ENCODE measurements around the gene FUT3.

FUT3 gene

DNA sequence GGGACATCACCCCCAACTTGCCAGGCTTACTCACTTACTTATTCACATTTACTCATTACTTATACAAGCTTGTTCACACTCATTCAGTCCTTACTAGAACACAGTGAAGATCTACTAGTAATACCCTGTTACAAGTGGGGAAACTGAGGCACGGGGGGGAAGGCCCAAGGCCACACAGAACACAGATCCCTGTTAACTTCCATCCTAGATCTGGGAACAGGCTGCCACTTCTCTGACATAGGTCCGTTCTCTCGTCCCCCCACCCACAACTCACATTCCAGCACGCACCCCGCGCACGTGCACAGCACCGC, 47.9 kb downstream of the FUT3 start:
- no peak for DNase-seq (ENCODE audit: low spot score)

DNA sequence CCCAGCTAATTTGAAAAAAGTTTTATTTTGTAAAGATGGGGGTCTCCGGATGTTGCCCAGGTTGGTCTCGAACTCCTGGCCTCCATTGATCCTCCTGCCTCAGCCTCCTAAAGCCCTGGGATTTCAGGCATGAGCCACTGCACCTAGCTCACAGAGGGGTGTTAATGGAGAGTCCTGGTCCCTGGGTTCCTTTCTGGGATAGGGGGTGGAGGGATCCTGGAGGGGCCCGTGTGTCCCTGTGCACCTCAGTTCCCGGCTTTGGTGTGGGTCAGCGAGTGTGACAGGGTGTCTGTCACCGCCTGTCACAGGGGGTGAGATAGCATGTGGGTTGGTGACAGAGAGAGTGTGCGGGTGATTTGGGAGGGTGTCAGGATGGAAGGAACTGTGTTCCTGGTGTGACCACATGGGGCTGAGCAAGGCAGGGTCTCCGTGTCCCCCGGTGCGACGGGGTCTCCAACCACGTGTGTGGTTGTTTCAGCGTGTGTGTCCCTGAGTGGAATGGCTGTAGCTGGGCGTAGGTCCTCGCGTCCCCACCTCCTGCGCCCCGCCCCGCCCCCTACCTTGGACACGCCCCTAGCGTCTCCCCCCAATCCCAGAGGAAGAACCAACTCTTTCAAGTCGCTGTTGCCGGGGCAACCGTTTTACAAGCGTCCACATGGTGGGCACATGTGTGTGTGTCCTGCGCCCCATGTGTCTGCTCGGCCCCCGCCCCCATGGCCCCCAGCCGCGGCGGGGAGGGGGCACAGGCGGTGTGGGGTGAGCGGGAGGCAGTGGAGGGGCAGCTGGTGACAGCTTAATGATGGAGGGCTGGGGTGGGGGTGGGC, 49.2 kb downstream of the FUT3 start:
- peak; percentile 72 for DNase-seq (ENCODE audit: low spot score)

DNA sequence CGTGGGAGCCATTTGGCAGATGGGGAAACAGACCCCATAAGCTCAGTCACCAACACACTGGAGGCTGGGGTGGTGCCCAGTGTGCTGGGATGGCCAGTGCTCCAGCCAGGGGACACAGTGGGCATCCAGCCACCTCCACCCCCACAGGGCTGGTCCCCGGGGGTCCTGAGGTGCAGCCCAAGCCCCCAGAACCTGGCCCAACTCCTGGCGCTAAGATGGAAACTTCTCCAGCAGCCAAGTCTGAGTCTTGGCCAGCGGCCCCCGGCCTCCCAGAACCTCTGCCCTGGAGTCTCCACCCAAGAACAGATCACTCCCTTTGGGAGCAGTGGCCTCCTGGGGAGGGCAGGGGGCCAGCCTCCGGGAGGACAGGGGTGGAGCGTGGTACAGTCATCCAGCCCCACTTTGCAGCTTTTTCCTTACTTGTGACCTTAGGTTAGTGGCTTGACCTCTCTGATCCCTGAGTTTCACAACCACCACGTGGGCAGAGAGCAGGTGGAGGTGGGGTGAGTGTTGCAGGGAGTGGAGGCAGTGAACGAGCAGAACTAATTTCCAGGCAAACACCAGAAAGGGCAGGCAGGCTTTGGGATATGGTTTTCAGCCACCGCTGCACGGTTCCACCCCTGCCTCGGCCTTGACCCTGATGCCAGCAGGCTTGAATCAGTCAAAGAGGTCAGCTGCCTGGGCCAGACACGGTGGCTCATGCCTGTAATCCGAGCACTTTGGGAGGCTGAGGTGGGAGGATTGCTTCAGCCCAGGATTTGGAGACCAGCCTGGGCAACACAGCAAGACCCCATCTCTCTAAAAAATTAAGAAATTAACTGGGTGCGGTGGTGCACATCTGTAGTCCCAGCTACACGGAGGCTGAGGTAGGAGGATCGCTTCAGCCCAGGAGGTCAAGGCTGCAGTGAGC, 50.6 kb downstream of the FUT3 start:
- DNase-seq (ENCODE audit: low spot score) = no peak

DNA sequence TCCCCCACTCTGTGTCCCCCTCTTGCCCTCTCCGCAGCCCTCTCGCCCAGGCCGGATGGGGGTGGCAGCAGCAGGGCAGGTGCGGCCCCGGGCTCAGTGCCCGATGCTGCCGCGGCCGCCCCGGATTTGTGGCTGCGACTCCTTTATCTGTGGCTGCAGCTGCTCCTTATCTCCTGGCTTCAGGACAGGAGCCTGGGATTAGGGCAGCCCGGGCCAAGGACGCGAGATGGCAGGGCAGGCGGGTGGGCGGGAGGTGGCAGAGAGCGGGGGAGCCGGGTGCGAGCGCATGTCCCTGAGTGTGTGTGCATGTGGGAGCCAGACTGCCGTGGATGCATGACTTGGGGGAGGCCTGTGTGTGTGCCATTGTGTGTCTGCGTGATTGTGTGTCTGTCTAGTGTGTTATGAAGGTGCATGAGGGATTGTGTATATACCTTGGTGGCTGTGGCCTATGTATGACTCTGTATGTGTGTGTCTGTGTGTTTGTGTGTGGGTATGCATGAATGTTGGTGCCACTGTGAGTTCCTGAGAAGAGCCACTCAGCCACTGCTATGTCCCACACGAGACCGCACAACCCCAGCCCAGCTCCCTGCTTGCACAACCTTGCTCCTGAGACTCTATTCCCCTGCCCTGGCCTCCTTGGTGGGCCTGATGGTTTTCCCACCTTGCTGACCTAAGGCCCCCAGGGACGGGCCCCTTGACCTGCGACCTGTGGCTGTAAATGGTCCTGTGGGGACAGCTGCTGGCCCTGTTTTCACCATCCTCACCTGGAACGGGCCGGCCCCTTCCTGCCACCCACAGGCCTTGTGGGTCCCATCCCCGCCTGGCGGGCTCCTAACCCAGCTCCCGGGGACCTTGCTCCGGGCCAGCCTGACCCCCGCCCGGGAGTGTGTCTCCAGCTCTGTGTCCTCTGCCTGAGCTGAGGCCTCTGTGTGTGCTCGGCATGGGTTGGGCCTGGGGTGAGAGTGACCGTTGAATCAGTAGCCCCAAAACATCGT, 51.7 kb downstream of the FUT3 start:
- DNase-seq (ENCODE audit: low spot score) = no peak

DNA sequence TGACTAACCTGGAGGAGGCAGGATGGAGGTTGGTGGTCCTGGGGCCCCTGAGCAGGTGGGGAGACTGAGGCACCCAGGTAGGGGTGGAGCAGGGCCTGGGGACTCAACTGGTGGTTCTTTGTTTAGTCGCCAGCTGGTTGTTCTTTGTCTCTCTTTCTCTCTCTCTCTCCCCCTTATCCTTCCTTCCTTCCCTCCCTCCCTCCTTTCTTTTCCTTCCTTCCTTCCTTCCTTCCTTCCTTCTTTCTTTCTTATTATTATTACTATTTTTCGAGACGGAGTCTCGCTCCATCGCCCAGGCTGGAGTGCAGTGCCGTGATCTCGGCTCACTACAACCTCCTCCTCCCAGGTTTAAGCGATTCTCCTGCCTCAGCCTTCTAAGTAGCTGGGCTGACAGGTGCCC, 53.0 kb downstream of the FUT3 start:
- DNase-seq (ENCODE audit: low spot score) = no peak

DNA sequence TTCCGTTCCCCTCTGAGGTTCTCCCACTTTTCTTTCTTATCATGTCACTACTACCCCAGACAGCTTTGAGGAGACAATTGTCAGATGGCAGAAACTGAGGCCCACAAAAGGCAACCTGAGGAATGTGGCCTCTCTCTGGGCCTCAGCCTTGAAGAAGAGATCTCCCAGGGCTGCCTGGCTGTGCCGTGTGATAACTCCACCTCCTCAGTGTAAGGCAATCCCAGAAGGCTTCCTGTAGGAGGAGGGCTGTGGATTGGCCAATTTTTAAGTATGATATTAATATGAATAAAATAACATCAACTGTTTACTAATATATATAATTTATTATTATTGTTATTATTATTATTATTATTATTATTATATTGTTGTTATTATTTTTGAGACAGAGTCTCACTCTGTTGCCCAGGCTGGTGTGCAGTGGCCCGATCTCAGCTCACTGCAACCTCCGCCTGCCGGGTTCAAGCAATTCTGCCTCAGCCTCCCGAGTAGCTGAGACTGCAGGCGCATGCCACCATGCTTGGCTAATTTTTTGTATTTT, 55.8 kb downstream of the FUT3 start:
- no peak for DNase-seq (ENCODE audit: low spot score)

DNA sequence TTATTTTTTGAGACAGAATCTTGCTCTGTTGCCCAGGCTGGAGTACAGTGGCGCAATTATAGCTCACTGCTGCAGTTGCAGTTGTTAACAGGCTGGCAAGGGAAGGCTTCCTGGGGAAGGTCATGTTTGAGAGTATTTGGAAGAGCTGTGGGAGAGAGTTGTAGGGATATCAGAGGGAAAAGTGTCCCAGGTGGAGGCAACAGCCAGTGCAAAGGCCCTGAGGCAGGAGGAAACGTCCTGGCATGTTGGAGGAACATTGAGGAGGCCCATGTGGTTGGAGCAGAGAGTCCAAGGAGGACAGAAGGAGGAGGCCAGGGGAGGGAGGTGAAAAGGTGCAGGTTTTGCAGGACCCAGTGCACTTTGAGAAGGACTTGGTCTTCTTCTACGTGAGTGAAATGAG, 58.1 kb downstream of the FUT3 start:
- no peak for DNase-seq (ENCODE audit: low spot score)

Measured in SK-N-DZ (cell line).